Activated T-cell treated with anti-CD3 and anti-CD28 coated beads for 24 hours (primary cell): ENCODE measurements around the gene OTOF.

Experiments used
- DNase-seq: peaks from one replicate; pipeline ENCODE4 v3.0.0-alpha.2; 2020; ENCODE audit warnings: low read depth

OTOF gene

GRCh38 chr2:26477911-26478253 lies at the start of gene OTOF:
Gene OTOF (minus strand): TSS chr2:26478124.
- no peak for DNase-seq

DNA sequence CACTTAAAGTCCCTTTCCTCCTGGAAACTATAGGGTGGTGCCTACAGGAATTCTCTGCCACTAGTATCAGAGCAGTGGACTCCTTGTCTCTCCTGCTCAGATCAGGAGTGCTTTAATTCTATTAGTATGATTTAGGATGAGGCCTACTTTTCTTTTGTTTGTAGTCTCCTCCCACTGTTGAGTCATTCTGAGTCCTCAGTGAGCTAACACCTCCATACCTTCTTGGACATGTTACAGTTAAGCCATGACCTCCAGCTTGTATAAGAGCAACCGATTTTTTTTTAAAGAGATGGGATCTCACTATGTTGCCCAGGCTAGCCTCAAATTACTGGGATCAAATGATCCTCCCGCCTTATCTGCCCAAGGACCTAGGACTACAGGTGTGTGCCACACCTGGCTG lies 48.7 kb upstream of the OTOF start:
- DNase-seq, result no peak

DNA sequence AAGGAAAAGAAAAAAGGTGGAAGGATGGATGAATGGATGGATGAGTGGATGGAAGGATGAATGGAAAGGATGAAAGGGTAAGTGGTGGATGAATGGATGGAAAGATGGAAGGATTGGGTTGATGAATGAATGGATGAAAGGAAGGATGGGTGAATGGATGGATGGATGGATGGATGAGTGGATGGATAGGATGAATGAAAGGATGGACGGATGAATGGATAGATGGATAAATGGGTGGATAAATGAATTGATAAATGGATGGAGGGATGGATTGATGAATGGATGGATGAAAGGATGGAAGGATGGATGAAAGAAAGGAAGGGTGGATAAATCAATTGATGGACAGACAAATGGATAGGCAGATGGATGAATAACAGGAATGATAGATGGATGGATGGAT lies 48.2 kb upstream of the OTOF start:
- DNase-seq, result no peak

DNA sequence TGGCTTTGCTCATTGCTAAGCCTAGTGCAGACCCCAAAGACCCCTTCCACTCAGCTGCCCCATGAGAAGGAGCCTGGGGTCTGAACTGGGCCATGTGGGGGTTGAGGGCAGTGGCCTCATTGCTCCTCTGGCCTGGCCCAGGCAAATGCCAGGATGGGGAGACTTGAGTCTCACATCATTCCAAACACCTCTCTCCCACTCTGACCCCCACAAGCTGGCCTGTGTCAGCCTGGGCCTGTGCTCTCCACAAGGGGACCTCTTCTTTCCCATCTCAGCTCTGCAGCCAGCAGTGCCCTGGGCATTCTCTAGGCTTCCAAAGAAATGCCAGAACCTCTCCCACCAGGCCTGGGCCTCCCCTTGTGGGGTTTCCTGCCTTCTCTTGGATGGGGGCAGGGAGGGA lies 45.8 kb upstream of the OTOF start:
- DNase-seq, result no peak

DNA sequence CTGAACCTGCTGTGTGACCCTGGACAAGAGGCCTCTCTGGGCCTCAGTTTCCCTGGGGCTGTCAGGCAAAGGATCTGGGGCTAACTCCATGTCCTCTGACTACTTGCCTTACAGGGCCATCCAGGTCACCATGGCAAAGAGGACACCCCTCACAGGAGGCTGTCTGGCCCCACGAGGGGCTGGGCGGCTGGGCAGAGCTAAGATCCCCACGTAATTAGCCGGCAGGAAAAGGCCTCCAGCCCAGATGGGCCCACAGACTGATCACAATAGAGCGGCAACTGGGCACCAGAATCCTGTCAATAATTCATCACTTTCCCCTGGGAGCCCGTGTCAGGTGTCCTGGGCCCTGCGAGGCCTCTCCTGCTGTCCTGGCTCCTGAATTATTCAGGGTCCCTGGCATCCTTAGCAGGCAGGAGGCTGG lies 44.8 kb upstream of the OTOF start:
- no peak for DNase-seq

GRCh38 chr2:26522325-26522724 lies 44.4 kb upstream of the OTOF start:
- no peak for DNase-seq

DNA sequence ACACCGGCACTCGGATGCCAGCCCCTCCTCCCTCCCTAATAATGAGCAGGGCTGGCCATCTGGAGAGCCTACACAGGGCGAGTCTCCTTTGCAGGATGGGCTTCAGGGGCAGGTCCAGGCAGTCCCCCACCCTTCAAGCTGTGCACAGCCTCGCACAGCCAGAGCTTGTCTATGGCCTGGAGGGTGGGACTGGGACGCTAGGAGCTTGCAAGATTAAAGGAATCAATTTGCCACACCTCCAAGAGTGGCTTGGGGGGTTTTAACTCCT lies 43.9 kb upstream of the OTOF start:
- DNase-seq, result no peak

GRCh38 chr2:26521054-26521912 lies 43.4 kb upstream of the OTOF start:
- no peak for DNase-seq

- no peak for DNase-seq
These were observed 42.2 kb upstream of the OTOF start for GRCh38 chr2:26520148-26520449.

GRCh38 chr2:26519396-26520147 lies 41.6 kb upstream of the OTOF start:
- no peak for DNase-seq

DNA sequence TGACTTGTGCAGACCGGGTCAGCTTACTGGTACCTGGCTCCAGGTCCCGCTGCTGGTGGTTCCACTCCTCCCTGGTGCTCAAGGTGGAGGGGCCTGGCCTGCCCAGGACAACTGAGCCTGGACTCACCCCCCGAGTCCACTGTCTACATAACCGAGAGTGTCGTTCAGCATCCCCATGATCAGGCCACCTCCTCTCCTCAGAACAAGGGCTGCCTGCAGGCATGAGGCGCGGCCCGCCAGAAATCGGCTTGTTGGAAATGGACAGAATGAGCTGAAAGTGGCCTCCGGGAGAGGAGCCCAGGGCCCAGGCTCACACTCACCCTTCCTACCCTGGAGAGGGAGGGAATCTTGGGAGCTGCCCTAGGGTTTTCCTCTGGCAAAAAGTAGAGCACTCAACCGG lies 38.9 kb upstream of the OTOF start:
- no peak for DNase-seq

- no peak for DNase-seq
These were observed 38.3 kb upstream of the OTOF start for GRCh38 chr2:26516246-26516645.

DNA sequence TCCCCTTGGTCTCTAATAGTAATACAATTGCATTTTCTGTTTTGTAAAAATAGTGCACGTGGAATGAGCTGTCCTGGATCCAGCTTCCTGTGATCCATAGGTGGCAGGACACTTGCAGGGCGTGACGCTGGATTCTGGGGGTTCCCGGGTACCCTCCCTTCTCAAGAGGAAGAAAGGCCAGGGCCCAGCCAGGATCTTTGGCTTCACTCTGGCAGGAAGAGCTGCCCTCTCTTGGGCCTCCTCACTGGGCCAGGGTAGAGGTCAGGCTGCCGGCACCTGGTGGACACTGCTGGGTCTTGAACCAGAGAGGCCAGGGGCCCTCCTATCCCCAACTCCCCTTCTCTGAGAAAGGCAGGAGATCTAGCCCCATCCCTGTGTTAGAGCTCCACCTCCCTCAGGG lies 37.8 kb upstream of the OTOF start:
- DNase-seq, result no peak

DNA sequence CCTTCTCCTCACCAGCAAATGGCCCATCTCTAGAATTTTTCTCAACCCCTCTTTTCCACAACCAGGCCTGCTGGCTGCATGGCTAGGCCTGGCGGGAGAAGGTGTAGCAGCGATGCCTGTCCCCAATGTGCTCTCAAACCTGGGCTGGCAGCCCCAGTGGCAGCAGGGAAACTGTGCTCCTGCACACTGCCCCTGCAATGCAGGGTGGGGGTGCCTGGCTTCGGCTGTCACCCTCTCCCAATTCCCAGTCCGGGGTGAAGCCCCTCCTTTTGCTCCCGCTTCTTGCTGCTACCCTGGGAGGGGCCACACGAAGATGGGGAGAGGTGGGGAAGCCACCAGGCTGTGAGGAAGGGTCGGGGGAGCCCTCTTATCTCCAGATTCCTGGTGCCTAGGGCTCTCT lies 36.1 kb upstream of the OTOF start:
- DNase-seq, result no peak

DNA sequence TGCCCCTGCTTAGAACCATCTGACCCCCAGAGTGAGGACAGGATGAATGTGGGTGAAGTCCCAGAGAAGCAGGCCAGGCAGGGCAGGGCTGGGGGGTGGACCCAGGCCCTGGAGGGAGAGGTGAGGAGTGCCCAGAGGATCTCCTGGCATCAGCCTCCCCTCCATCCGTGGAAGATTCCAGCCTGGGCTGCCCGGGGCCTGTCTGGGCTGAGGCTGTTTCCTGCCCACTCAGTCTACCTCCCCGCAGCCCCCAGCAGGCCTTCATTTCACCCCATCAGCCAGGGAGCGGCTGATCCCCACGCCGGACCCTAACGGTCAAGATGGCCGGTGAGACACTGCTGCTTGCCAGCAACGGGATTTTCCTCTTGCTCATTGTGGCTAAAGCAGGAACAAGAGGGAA lies 35.3 kb upstream of the OTOF start:
- DNase-seq, result no peak

DNA sequence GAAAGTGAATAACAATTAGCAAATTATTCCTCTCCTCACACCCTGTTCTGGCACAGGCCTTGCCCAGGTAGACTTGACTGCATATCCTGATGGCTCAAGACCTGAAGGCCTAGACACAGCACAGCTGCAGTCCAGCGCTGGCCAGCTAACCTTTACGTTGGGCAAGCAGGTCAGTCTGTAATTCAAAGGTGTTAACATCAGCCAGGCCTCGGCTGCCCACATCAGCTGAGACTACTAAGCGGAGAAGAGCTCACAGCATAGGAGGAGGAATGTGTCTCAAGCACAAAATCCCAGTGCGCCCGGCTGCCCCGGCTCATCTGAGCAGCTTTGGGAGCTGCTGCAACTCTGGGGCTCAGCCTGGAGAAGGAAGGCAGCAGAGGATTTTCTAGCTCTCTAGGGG lies 33.5 kb upstream of the OTOF start:
- DNase-seq, result no peak

GRCh38 chr2:26510344-26510973 lies 32.5 kb upstream of the OTOF start:
- no peak for DNase-seq

GRCh38 chr2:26509141-26509540 lies 31.2 kb upstream of the OTOF start:
- DNase-seq, result no peak

- DNase-seq, result no peak
These were observed 30.0 kb upstream of the OTOF start for GRCh38 chr2:26507932-26508331.

GRCh38 chr2:26507088-26507487 lies 29.2 kb upstream of the OTOF start:
- no peak for DNase-seq

DNA sequence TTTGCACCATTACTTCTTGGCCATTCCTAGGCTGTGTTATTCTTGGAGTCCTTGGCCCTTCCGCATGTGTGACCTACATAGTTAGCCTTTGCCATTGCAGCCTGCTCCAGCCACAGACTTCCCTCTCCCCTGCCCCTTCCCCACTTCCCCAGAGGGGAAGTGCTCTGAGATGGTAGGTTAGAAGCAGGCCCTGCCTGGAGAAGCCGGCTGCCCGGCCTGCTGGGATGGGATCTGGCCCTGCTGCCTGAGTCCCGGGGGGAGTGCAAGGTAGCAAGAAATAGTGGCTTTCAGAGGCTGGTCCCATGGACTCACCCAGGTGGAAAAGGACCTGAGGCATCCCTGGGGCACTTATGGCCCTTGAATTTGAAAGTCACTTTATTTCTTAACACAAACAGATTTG lies 28.4 kb upstream of the OTOF start:
- no peak for DNase-seq

DNA sequence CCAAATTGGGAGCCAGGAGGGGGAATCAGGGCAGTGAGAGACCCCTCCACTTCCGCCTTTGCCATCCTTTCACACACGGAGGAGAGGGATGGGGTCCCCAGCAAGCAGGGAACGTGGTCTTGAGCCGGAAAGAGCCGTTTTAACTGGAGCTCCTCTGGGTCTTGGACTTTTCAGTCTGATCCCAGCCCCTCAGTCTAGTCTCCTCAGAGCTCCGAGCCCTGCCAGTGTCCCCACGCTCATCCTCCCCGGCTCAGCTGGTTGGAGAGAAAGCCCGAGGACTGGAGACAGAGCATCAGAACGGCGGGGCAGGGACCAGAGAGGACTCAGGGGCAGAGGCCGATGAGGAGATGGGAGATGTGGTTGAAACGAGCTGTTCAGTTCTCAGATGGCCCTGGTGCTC lies 26.1 kb upstream of the OTOF start:
- DNase-seq, result no peak

DNA sequence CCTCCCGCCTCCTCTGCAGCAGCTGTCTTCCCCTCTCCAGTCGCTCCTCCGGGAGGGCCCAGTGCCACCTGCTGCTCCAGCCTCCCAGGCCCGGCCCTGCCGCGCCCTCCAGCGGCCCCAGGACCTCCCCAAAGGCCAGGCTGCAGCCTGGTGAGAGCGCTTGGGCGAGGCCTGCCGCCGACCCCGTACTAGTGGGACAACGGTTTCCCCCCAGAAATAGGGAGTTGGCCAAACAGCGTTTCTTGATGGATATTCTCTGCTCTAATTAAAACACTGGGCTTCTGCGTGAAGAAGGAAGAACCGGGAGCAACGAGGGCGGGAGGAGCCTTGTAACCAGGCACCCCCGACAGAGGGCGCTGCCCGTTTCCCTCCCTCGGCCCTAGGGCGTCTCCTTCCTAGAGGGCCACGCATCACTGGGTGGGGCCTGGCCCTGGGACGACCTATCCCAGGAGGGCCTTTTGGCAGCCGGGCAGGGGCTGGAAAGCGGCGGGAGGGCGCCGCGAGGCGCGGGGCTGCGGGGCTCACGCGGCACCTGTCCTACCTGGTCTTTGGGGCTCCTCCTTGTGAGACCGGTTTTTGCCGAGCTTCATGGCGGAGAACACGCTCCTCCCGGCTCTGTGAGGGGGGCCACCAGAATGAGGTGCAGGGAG lies 25.4 kb upstream of the OTOF start:
- DNase-seq, result peak; percentile 81
